Measurements from ENCODE around the gene TRANK1.

- TF ChIP-seq ZNF274 (IDR thresholded peaks at IDR 0.05; ENCODE audit: low read depth, low read length) (no peak), SUZ12 (IDR thresholded peaks at IDR 0.05; ENCODE audit: extremely low read depth, insufficient read depth, insufficient read length) (no peak), YY1 (IDR thresholded peaks at IDR 0.05; ENCODE audit: insufficient read depth, insufficient read length) (no peak)
Measured at GRCh38 chr3:36923981-36924743, 20.7 kb downstream of the TRANK1 start.

Data from NT2/D1 (cell line).